ENCODE measurements around the gene DGCR2. TPM values are rescaled to one million over a fixed set of nuclear protein-coding genes. Genes with fewer than 3 reads are reported as not detected.
A peak's percentile ranks its signal among the peaks of the same experiment; 100 is the strongest.

Gene DGCR2
- total and polyA plus RNA-seq, 2 experiments from 2014 or later: 18.5 to 83.0 TPM

GRCh38 chr22:19105456-19105855 lies 16.8 kb downstream of the DGCR2 start:
- no peak overlapping the region for H2AFZ ChIP-seq
- no peaks in the 10 kb centered on the region for H3K36me3 Mint-ChIP-seq (ENCODE audit: low read depth)
- TF ChIP-seq EZH2 (IDR thresholded peaks at IDR 0.05; ENCODE audit: low read depth, unreplicated experiment): no peak
- no peak for TF ChIP-seq JUNB (IDR thresholded peaks at IDR 0.05; ENCODE audit: unreplicated experiment)
- H3F3A ChIP-seq (replicated peaks; ENCODE audit: low read depth): no peaks in the 10 kb centered on the region
- no peaks in the 10 kb centered on the region for H3K9me2 ChIP-seq (ENCODE audit: insufficient read depth)
- peaks cover 3% of the 10 kb centered on the region for H3K27me3 Mint-ChIP-seq (ENCODE audit: insufficient read depth, low read depth, poor library complexity)
- no peak overlapping the region for H3K4me2 ChIP-seq
- ATAC-seq (no peak), DNase-seq (ENCODE audit: low spot score) (no peak)
- peaks cover 14% of the 10 kb centered on the region for H3K4me1 ChIP-seq (ENCODE audit: insufficient read depth)
- H3K79me2 ChIP-seq (replicated peaks; ENCODE audit: insufficient read depth): peaks cover 100% of the 10 kb centered on the region
- no peak overlapping the region for H3K4me3 ChIP-seq
- no peaks in the 10 kb centered on the region for H3K27me3 ChIP-seq (ENCODE audit: insufficient read depth)
- H3K9me3 Mint-ChIP-seq: no peaks in the 10 kb centered on the region
- H3K36me3 ChIP-seq (ENCODE audit: insufficient read depth): no peaks in the 10 kb centered on the region
- no peak overlapping the region for H3K27ac ChIP-seq (ENCODE audit: low read depth)
- no peak overlapping the region for H3K4me3 Mint-ChIP-seq
- H3K27ac Mint-ChIP-seq: 0 out of 2 replicates have a peak overlapping the region, but pooled peaks have one; percentile 30
- peaks cover 72% of the 10 kb centered on the region for H4K20me1 ChIP-seq (replicated peaks; ENCODE audit: insufficient read depth)
- peaks cover 17% of the 10 kb centered on the region for H3K4me1 Mint-ChIP-seq

GRCh38 chr22:19103880-19104821 lies 18.1 kb downstream of the DGCR2 start:
- Histone ChIP-seq H3K9me2 (ENCODE audit: insufficient read depth) (no peaks in the 10 kb centered on the region), H3K27ac (ENCODE audit: low read depth) (no peak overlapping the region), H2AFZ (no peak overlapping the region), H3F3A (replicated peaks; ENCODE audit: low read depth) (no peaks in the 10 kb centered on the region), H4K20me1 (replicated peaks; ENCODE audit: insufficient read depth) (peaks cover 67% of the 10 kb centered on the region), H3K79me2 (replicated peaks; ENCODE audit: insufficient read depth) (peaks cover 100% of the 10 kb centered on the region), H3K36me3 (ENCODE audit: insufficient read depth) (no peaks in the 10 kb centered on the region), H3K27me3 (ENCODE audit: insufficient read depth) (no peaks in the 10 kb centered on the region), H3K4me2 (no peak overlapping the region), H3K4me1 (ENCODE audit: insufficient read depth) (peaks cover 1% of the 10 kb centered on the region; the same call in 1 of the 2 replicates), H3K4me3 (no peak overlapping the region)
- H3K36me3 Mint-ChIP-seq (ENCODE audit: low read depth): no peaks in the 10 kb centered on the region
- H3K4me3 Mint-ChIP-seq: no peak overlapping the region
- no peaks in the 10 kb centered on the region for H3K9me3 Mint-ChIP-seq
- H3K27me3 Mint-ChIP-seq (ENCODE audit: insufficient read depth, low read depth, poor library complexity): peaks cover 3% of the 10 kb centered on the region
- DNase-seq (ENCODE audit: low spot score) (no peak), ATAC-seq (no peak)
- no peak overlapping the region for H3K27ac Mint-ChIP-seq
- H3K4me1 Mint-ChIP-seq: peaks cover 5% of the 10 kb centered on the region; the same call in 2 of the 3 replicates
- TF ChIP-seq REST (IDR thresholded peaks at IDR 0.05; ENCODE audit: unreplicated experiment): no peak
- no peak for TF ChIP-seq ZNF462 (CRISPR knock-in tag; IDR thresholded peaks at IDR 0.05)
- no peak for TF ChIP-seq CREB1 (CRISPR knock-in tag; IDR thresholded peaks at IDR 0.05; ENCODE audit: low read depth)
- TF ChIP-seq ETS1 (IDR thresholded peaks at IDR 0.05): no peak
- no peak for TF ChIP-seq ZNF331 (CRISPR knock-in tag; IDR thresholded peaks at IDR 0.05; ENCODE audit: low read depth)
- no peak for TF ChIP-seq STAT1 (IDR thresholded peaks at IDR 0.05; ENCODE audit: unreplicated experiment)

All from GM23338 (cell line).